Endometrial microvascular endothelial cells (primary cell): ENCODE data around the gene MTPN. TPM values are rescaled to one million over a fixed set of nuclear protein-coding genes. Genes with fewer than 3 reads are reported as not detected.

Experiments
- in situ Hi-C: cut with HindIII; loops from 2 replicates; pipeline ENCODE4 v1.10.0; 2017; ENCODE audit warnings: low sequenced_read_pairs, low pct_unique_long_range_greater_than_20kb; ENCODE audit errors: inconsistent ontology term
- total RNA-seq: library from RNA; depleted of rRNA; stranded (reverse); fragments of >200 nt; gene quantifications from one replicate; pipeline ENCODE4 v1.2.3, GENCODE V29; 2015; ENCODE audit errors: inconsistent ontology term

MTPN gene
- total RNA-seq, 1 donor from 2014 or later, result 191 TPM

- in situ Hi-C loops, result no loop called here
These were observed 71.8 kb downstream of the MTPN start for GRCh38 chr7:135905355-135905754.

GRCh38 chr7:135904282-135904681 is 72.9 kb downstream of the MTPN start:
- in situ Hi-C loops, result no loop called here

GRCh38 chr7:135901585-135902540 is 75.3 kb downstream of the MTPN start:
- in situ Hi-C loops, result no loop called here

- in situ Hi-C loops, result no loop called here
These were observed 77.1 kb downstream of the MTPN start for GRCh38 chr7:135900065-135900546.

DNA sequence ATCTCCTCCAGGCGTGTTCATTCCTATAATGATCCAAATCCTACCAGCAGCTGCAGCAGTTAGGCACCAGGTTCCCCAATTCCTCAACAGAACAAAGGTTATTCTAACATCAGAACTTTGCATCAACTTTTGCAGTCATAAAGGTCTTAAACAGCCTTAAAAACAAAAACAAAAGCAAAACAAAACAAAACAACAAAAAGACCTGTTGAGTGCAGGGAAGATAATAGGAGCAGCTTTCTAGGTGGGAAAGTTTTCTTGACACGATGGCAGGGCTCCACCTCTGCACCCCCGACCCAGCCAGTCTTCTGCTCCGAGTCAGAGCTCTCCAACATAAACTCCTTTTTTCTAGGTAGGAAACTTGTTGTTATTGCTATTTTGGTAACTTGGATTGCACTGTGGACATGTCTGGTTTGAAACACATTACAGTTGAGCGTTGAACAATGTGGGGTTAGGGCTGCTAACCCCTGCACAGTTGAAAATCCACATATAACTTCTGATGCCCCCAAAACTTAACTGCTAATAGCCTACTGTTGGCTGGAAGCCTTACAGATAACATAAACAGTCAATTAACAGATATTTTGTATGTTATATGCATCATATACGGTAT is 77.6 kb downstream of the MTPN start:
- in situ Hi-C loops, result no loop called here

DNA sequence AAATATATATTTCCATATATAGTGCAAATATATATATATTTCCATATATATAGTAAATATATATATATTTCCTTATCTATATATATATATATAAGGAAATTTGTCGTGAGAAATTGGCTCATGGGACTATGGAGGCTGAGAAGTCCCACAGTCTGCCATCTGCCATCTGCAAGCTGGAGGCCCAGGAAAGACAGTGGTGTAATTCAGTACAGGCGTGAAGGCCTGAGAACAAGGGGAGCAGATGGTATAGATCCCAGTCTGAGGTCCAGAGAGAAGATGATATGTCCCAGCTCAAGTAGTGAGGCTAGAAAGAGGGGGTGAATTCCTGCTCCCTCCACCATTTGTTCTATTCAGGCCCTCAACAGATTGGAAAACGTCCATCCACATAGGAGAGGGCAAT is 78.9 kb downstream of the MTPN start:
- in situ Hi-C loops, result no loop called here

- in situ Hi-C loops, result no loop called here
These were observed 82.3 kb downstream of the MTPN start for GRCh38 chr7:135894816-135895215.

DNA sequence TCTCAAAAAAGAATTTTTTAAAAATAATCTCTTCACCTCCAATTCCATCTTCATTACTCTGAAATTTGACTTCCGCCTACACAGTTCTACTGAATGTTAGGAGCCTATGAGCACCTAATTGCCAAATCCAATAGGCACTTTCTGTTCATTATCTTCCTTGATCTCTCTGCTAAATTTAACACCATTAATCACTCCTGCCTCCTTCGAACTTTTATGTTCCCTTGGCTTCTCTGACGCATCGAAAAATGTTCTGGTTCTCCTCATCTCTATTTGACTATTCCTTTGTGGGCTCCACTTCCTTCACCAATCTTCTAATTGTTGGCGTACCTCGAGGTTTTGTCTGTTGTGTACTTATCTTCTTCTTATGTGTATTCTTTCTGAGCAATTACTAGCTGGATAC is 87.3 kb downstream of the MTPN start:
- in situ Hi-C loops, result no loop called here

DNA sequence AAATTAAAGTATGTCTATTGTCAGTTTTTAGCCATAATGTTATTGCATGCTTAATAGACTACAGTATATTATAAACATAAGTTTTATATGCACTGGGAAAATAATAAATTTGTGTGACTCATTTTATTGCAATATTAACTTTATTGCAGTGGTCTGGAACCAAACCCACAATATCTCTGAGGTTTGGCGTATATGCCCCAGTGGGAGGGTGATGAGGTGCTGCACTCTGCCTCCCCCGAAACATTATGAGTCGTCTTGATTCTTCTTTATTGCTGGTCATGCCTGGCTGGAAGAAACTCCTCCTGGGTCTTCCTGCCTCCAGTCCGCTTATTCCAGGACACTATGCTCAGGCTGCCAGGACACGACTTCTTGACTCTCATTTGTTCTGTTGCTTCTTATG is 88.4 kb downstream of the MTPN start:
- in situ Hi-C loops, result no loop called here

GRCh38 chr7:135886345-135887132 is 90.6 kb downstream of the MTPN start:
- in situ Hi-C loops, result no loop called here

GRCh38 chr7:135884495-135885232 is 92.5 kb downstream of the MTPN start:
- in situ Hi-C loops, result no loop called here

- in situ Hi-C loops, result no loop called here
These were observed 97.9 kb downstream of the MTPN start for GRCh38 chr7:135879233-135879632.

DNA sequence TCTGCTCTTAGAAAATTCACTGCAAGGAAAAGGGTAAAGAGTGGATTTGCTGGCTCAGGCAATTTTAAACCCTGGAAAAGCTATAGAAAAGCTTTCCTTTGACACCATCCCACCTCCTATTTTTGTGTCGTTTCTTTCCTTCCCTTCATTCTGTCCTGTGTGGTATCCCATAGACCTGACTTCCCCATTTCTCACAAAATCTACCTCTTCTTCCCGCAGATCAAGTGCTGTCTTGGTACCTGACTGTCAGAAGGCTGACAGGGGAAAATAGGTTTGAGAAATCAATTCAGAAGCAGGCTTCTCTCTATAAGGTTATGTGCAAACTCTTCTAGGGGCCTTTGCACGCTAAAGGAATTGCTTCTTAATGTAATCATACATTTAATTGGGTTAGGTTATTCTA is 98.9 kb downstream of the MTPN start:
- in situ Hi-C loops, result no loop called here

GRCh38 chr7:135877805-135878204 is 99.4 kb downstream of the MTPN start:
- in situ Hi-C loops, result no loop called here

Other genes starting within 250 kb of the MTPN start
- gene SLC13A4, start 249.2 kb downstream of the MTPN start, total RNA-seq, result 0.28 TPM
- gene FAM180A, start 228.5 kb downstream of the MTPN start, total RNA-seq, result not detected